HFFc6 (cell line): Measurements from ENCODE around the gene FAM98C. TPM values are rescaled to one million over a fixed set of nuclear protein-coding genes. Genes with fewer than 3 reads are reported as not detected.

ENCODE experiments used
- DNase-seq: peaks from one replicate; pipeline ENCODE4 v3.0.0-alpha.2; 2018
- H3K27ac Mint-ChIP-seq: 2 replicates; pipeline ENCODE4 v1.8.0; 2020; ENCODE audit warnings: mild to moderate bottlenecking, mixed read lengths
- H3K27me3 Mint-ChIP-seq: 2 replicates; pipeline ENCODE4 v1.8.0; 2021; ENCODE audit warnings: mild to moderate bottlenecking, moderate library complexity, mixed read lengths; ENCODE audit not compliant: insufficient read depth
- H3K36me3 Mint-ChIP-seq: 2 replicates; pipeline ENCODE4 v1.8.0; 2021; ENCODE audit warnings: low read depth, mixed read lengths
- H3K4me1 Mint-ChIP-seq: 2 replicates; pipeline ENCODE4 v1.8.0; 2020; ENCODE audit warnings: low read depth, mixed read lengths
- H3K4me3 Mint-ChIP-seq: 2 replicates; pipeline ENCODE4 v1.8.0; 2020; ENCODE audit warnings: mild to moderate bottlenecking, moderate library complexity, mixed read lengths
- H3K9me3 Mint-ChIP-seq: 2 replicates; pipeline ENCODE4 v1.8.0; 2020; ENCODE audit warnings: mild to moderate bottlenecking, mixed read lengths
- total RNA-seq, 6 experiments: library from RNA; stranded (reverse); fragmentation: NEBNext Ultra II Directional; extraction: Animal tissue kit (Norgen Biotek cat#: 25700); gene quantifications; 2 replicates in 1 of 6; 3 replicates in 5 of 6; pipeline ENCODE4 v1.2.3, GENCODE V29; 2021
- TF ChIP-seq, protein P1 (sequence below): fragments of 200-600 bp; sonication (generic); IDR thresholded peaks from 2 replicates; pipeline ENCODE4 v1.5.0; 2021; ENCODE audit warnings: antibody characterized with exemption, mild to moderate bottlenecking

Gene FAM98C
- total RNA-seq, 6 experiments from 2014 or later, result 12.5 to 16.9 (median 15.6) TPM

DNA sequence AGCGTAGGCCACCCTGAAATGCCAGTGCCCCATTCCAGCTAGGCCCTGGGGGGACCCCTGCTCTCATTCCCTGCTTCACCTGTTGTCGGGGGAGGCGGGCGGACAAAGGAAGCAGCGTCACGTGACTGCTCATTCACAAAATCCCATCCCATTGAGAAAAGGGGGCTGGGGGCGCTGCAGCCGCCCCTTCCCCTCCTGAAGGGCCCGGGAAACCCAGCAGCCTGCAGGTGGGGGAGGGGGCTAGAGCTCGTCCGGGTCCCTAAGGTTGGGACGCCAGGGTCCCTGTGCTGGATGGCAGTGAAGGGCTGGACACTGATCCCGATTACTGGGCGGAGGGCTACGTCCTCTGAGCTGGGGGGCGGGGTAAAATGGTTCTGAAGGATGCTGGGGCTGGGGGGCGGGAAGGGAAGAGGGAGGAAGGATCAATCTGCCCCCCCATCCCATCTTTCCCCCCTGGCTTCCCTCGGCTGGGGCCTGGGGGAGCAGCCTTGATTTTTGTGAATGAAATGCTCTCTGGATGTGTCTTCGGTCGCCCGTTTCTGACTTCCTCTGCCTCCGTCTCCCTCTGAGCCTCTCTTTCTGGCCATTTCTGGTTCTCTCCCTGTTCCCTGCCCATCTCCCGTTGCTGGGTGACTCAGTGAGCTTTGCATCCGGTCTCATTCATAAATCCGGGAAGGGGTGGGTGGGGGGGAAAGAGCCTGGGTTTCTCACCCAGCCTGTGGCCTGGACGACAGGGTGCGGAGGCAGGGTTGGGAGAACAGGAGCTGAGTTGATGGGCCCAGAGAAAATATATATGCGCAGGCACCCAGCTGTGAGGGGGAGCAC is 13.6 kb upstream of the FAM98C start:
- peak overlapping the region; percentile 99 for H3K27ac Mint-ChIP-seq
- H3K36me3 Mint-ChIP-seq, result peaks cover 35% of the 10 kb centered on the region
- H3K4me3 Mint-ChIP-seq, result peak overlapping the region; percentile 97
- H3K4me1 Mint-ChIP-seq, result peaks cover 50% of the 10 kb centered on the region
- TF ChIP-seq, protein P1, sequence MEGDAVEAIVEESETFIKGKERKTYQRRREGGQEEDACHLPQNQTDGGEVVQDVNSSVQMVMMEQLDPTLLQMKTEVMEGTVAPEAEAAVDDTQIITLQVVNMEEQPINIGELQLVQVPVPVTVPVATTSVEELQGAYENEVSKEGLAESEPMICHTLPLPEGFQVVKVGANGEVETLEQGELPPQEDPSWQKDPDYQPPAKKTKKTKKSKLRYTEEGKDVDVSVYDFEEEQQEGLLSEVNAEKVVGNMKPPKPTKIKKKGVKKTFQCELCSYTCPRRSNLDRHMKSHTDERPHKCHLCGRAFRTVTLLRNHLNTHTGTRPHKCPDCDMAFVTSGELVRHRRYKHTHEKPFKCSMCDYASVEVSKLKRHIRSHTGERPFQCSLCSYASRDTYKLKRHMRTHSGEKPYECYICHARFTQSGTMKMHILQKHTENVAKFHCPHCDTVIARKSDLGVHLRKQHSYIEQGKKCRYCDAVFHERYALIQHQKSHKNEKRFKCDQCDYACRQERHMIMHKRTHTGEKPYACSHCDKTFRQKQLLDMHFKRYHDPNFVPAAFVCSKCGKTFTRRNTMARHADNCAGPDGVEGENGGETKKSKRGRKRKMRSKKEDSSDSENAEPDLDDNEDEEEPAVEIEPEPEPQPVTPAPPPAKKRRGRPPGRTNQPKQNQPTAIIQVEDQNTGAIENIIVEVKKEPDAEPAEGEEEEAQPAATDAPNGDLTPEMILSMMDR, result no peak
- peak; percentile 73 for DNase-seq
- no peaks in the 10 kb centered on the region for H3K9me3 Mint-ChIP-seq
- peaks cover 15% of the 10 kb centered on the region for H3K27me3 Mint-ChIP-seq

DNA sequence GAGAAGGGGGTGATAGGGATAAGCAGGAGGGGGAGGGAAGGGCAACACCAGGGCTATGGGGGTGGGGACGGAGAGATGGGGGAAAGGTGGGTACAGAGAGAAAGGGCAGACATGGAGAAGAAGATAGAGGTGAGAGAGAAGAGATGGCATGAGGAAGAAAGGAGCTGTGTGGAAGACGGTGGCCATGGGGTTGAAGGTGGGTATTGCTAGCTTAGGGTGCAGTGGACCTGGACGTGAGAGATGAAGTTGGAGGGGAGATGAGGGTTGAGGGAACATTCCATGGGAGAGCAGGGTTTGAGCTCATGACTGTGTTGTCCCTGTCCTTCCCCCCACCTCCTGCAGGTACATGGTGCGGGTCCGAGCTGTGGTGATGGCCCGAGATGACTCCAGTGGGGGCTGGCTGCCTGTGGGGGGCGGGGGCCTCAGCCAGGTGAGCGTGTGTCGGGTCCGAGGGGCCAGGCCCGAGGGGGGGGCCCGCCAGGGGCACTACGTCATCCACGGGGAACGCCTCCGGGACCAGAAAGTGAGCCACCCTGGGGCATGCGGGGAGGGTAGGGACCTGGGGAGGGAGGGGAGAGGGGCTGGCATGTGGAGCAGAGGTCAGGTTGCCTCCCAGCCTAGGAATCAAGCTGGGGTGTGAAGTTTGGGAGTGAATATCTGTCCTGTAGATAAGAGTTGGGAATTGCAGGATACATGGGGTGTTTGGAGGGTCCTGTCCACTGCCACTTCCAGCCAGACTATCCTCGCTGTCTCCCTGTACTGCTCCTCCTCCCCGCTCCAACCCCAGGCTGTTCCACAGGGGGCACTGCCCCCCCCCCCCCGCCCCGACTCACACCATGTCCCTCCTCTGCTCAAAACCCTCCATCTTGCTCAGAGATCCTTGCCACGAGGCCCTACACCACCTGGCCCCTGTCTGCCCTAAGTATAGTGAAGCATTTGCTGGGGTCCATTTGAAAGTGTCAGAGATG is 12.7 kb upstream of the FAM98C start:
- peaks cover 11% of the 10 kb centered on the region for H3K27me3 Mint-ChIP-seq
- no peak for DNase-seq
- H3K4me1 Mint-ChIP-seq, result peaks cover 50% of the 10 kb centered on the region
- TF ChIP-seq, protein P1, result no peak
- peak overlapping the region; percentile 97 for H3K4me3 Mint-ChIP-seq
- H3K9me3 Mint-ChIP-seq, result no peaks in the 10 kb centered on the region
- H3K36me3 Mint-ChIP-seq, result peaks cover 40% of the 10 kb centered on the region
- H3K27ac Mint-ChIP-seq, result peak overlapping the region; percentile 99

DNA sequence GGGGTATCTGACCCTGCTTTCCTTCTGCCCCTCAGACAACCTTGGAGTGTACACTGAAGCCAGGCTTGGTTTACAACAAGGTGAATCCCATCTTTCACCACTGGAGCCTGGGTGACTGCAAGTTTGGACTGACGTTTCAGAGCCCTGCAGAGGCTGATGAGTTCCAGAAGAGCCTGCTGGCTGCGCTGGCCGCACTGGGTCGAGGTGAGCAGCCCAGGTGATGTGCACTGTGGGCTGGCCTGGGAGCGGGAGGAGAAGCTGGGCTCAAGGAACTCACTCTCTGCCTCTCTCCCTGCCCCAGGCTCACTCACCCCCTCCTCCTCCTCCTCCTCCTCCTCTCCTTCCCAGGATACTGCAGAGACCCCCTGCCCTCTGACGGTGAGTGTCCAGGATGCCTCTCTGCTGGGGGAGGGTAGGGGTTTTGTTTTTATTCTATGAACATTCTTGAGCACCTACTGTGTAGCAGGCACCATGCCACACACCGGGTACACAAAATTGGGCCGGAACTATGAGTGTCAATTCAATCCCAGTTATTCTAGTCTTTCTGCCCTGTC is 10.9 kb upstream of the FAM98C start:
- peak overlapping the region; percentile 46; the same call in 1 of the 2 replicates for H3K27ac Mint-ChIP-seq
- peaks cover 48% of the 10 kb centered on the region for H3K36me3 Mint-ChIP-seq
- no peak overlapping the region for H3K4me3 Mint-ChIP-seq

DNA sequence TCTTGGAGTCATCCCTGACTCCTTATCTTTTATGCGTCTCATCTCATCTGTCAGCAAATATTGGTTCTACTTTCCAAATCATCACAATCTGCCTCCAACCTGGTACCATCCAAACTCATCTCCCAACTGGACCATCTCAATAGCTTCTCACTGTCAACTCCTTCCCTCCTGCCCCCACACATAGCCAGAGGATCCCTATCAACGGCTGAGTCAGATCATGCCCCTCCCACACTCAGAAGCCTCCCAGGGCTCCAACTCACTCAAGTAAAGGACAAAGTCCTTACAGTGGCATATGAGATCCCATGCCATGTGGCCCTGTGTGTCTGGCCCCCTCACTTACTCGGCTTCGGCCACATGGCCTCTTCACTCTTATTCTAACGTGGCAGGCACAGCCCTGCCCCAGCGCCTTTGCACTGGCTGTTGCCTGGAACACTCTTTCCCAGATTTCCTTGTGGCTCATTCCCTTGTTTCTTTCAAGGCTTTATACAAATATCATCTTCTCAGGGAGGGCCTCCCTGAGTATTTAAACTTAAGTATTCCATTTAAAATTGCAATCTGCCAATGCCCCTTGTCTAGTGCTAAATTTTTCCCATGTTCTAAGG is 10.1 kb upstream of the FAM98C start:
- Mint-ChIP-seq H3K27me3 (peaks cover 6% of the 10 kb centered on the region), H3K36me3 (peaks cover 48% of the 10 kb centered on the region), H3K27ac (peak overlapping the region; percentile 40), H3K9me3 (no peaks in the 10 kb centered on the region), H3K4me1 (peaks cover 43% of the 10 kb centered on the region), H3K4me3 (0 out of 2 replicates have a peak overlapping the region, but pooled peaks have one; percentile 1)
- TF ChIP-seq, protein P1, result no peak
- peak; percentile 47 for DNase-seq

More for the DNA sequence above, 10.9 kb upstream of the FAM98C start:
- DNase-seq, result no peak
- H3K4me1 Mint-ChIP-seq, result peaks cover 50% of the 10 kb centered on the region
- H3K27me3 Mint-ChIP-seq, result peaks cover 11% of the 10 kb centered on the region
- TF ChIP-seq, protein P1, result no peak
- H3K9me3 Mint-ChIP-seq, result no peaks in the 10 kb centered on the region

DNA sequence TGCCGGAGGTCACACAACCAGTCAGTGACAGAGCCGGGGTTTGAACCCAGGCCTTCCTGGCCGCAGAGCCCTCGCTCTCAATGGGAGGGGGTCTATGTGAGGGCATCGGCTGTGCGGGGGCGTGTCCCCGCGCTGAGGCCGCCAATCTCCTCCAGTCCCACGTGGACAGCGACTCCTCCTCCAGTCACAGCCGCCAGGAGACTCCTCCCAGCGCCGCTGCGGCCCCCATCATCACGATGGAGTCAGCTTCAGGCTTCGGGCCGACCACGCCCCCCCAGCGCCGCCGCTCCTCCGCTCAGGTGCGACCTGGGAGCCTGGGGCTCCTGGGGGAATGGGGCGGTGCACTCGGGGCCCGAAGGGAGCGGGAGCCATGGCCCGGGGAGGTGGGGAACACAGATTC is 8.4 kb upstream of the FAM98C start:
- Mint-ChIP-seq H3K9me3 (no peaks in the 10 kb centered on the region), H3K27ac (no peak overlapping the region), H3K4me1 (peaks cover 43% of the 10 kb centered on the region), H3K27me3 (peaks cover 2% of the 10 kb centered on the region), H3K36me3 (peaks cover 46% of the 10 kb centered on the region), H3K4me3 (no peak overlapping the region)
- no peak for DNase-seq
- TF ChIP-seq, protein P1, result no peak
